Hepatocyte (in vitro differentiated cells): Measurements from ENCODE around the gene CEMIP2. TPM values are rescaled to one million over a fixed set of nuclear protein-coding genes. Genes with fewer than 3 reads are reported as not detected.

Source experiments
- DNase-seq: peaks from one replicate; pipeline ENCODE4 v3.0.0-alpha.2; 2016; ENCODE audit warnings: low spot score
- H2AFZ ChIP-seq: fragments of 200-600 bp; sonication (generic); 2 replicates; pipeline ENCODE4 v1.6.0; 2016; ENCODE audit warnings: antibody characterized with exemption, mild to moderate bottlenecking
- H3K27ac ChIP-seq: fragments of 200-600 bp; sonication (generic); 2 replicates; pipeline ENCODE4 v1.5.1; 2016; ENCODE audit warnings: mild to moderate bottlenecking
- H3K27me3 ChIP-seq: fragments of 200-600 bp; sonication (generic); 2 replicates; pipeline ENCODE4 v1.6.1; 2016
- H3K36me3 ChIP-seq: fragments of 200-600 bp; sonication (generic); replicated peaks from 2 replicates; pipeline ENCODE4 v1.5.1; 2016; ENCODE audit warnings: low read depth; ENCODE audit not compliant: insufficient read depth
- H3K4me1 ChIP-seq: fragments of 200-600 bp; sonication (generic); 2 replicates; pipeline ENCODE4 v1.5.1; 2016; ENCODE audit warnings: mild to moderate bottlenecking, moderate library complexity; ENCODE audit not compliant: insufficient read depth
- H3K4me2 ChIP-seq: fragments of 200-600 bp; sonication (generic); 2 replicates; pipeline ENCODE4 v1.6.0; 2016
- H3K4me3 ChIP-seq: fragments of 200-600 bp; sonication (generic); 2 replicates; pipeline ENCODE4 v1.5.1; 2016; ENCODE audit warnings: mild to moderate bottlenecking
- H3K79me2 ChIP-seq: fragments of 200-600 bp; sonication (generic); 2 replicates; pipeline ENCODE4 v1.6.0; 2017; ENCODE audit warnings: mild to moderate bottlenecking
- H3K9me2 ChIP-seq: fragments of 200-600 bp; sonication (generic); replicated peaks from 2 replicates; pipeline ENCODE4 v1.6.0; 2017; ENCODE audit warnings: mild to moderate bottlenecking; ENCODE audit not compliant: insufficient read depth
- H3K9me3 ChIP-seq: fragments of 200-600 bp; sonication (generic); 2 replicates; pipeline ENCODE4 v1.5.1; 2016; ENCODE audit warnings: low read depth, mild to moderate bottlenecking
- H4K20me1 ChIP-seq: fragments of 200-600 bp; sonication (generic); 2 replicates; pipeline ENCODE4 v1.6.0; 2016; ENCODE audit warnings: mild to moderate bottlenecking; ENCODE audit not compliant: insufficient read depth, poor library complexity, severe bottlenecking
- CTCF ChIP-seq: fragments of 200-600 bp; sonication (generic); IDR thresholded peaks from 2 replicates; pipeline ENCODE4 v1.5.1; 2016; ENCODE audit warnings: antibody characterized with exemption, mild to moderate bottlenecking; ENCODE audit not compliant: poor library complexity
- EZH2 ChIP-seq: fragments of 200-600 bp; sonication (generic); IDR thresholded peaks from 2 replicates; pipeline ENCODE4 v1.6.1; 2016; ENCODE audit warnings: antibody characterized with exemption, mild to moderate bottlenecking, borderline replicate concordance
- EZH2phosphoT487 ChIP-seq: fragments of 200-600 bp; sonication (generic); IDR thresholded peaks from one replicate; pipeline ENCODE4 v1.6.1; 2018; ENCODE audit warnings: antibody characterized with exemption, mild to moderate bottlenecking, low read depth, moderate library complexity; ENCODE audit not compliant: unreplicated experiment, severe bottlenecking
- WGBS: methylation state at CpG from one replicate; pipeline ENCODE4 v1.1.6; 2016; ENCODE audit warnings: low lambda C conversion rate; ENCODE audit errors: missing lambda C conversion rate; 5-methylcytosine and 5-hydroxymethylcytosine counted together
- polyA plus RNA-seq: library from polyadenylated mRNA; unstranded; fragments of >200 nt; fragmentation: Nextera tagmentation; extraction: Ambion mirVana; gene quantifications from 2 replicates; pipeline ENCODE4 v1.2.1, GENCODE V29; 2016
- total RNA-seq: library from RNA; depleted of rRNA; stranded (reverse); fragments of >200 nt; gene quantifications from 2 replicates; pipeline ENCODE4 v1.2.3, GENCODE V29; 2014

Gene CEMIP2
- total and polyA plus RNA-seq, 2 experiments from 2014 or later = 45.2 to 94.2 TPM

- Histone ChIP-seq H3K36me3 (peaks cover 3% of the 10 kb centered on the region), H3K4me3 (no peak overlapping the region), H3K27ac (no peak overlapping the region), H4K20me1 (no peaks in the 10 kb centered on the region), H3K4me1 (peaks cover 14% of the 10 kb centered on the region), H3K9me2 (no peaks in the 10 kb centered on the region), H3K4me2 (no peak overlapping the region), H3K79me2 (peaks cover 7% of the 10 kb centered on the region), H3K9me3 (no peaks in the 10 kb centered on the region), H2AFZ (no peak overlapping the region), H3K27me3 (no peaks in the 10 kb centered on the region)
- TF ChIP-seq EZH2 = no peak
- DNase-seq = no peak
- 81% methylated on average over 6 of the region's 6 CpGs for WGBS
Measured at GRCh38 chr9:71729816-71730526, 38.3 kb downstream of the CEMIP2 start.

GRCh38 chr9:71726723-71727122, 41.6 kb downstream of the CEMIP2 start:
- Histone ChIP-seq H2AFZ (no peak overlapping the region), H3K4me3 (no peak overlapping the region), H3K4me1 (peaks cover 7% of the 10 kb centered on the region), H3K36me3 (no peaks in the 10 kb centered on the region), H3K79me2 (no peaks in the 10 kb centered on the region), H3K9me2 (no peaks in the 10 kb centered on the region), H4K20me1 (no peaks in the 10 kb centered on the region), H3K27ac (peak overlapping the region; percentile 15), H3K9me3 (no peaks in the 10 kb centered on the region), H3K27me3 (no peaks in the 10 kb centered on the region), H3K4me2 (no peak overlapping the region)
- TF ChIP-seq CTCF = no peak
- TF ChIP-seq EZH2 = no peak
- no peak for TF ChIP-seq EZH2phosphoT487
- 63% methylated on average over 3 of the region's 3 CpGs for WGBS
- no peak for DNase-seq

- Histone ChIP-seq H3K4me2 (no peak overlapping the region), H3K27me3 (no peaks in the 10 kb centered on the region), H3K9me2 (no peaks in the 10 kb centered on the region), H3K4me1 (peaks cover 7% of the 10 kb centered on the region), H2AFZ (no peak overlapping the region), H3K4me3 (no peak overlapping the region), H3K79me2 (no peaks in the 10 kb centered on the region), H3K27ac (peak overlapping the region; percentile 15), H3K36me3 (no peaks in the 10 kb centered on the region), H4K20me1 (no peaks in the 10 kb centered on the region), H3K9me3 (no peaks in the 10 kb centered on the region)
- peak; percentile 49 for DNase-seq
- no peak for TF ChIP-seq CTCF
- TF ChIP-seq EZH2phosphoT487 = no peak
- no peak for TF ChIP-seq EZH2
- 17% methylated on average over 5 of the region's 5 CpGs for WGBS
Measured at GRCh38 chr9:71725590-71726338, 42.5 kb downstream of the CEMIP2 start.

GRCh38 chr9:71721855-71722254, 46.5 kb downstream of the CEMIP2 start:
- Histone ChIP-seq H3K4me3 (no peak overlapping the region), H3K9me3 (no peaks in the 10 kb centered on the region), H4K20me1 (no peaks in the 10 kb centered on the region), H3K36me3 (no peaks in the 10 kb centered on the region), H3K27ac (no peak overlapping the region), H3K27me3 (no peaks in the 10 kb centered on the region), H3K79me2 (peaks cover 2% of the 10 kb centered on the region), H3K9me2 (no peaks in the 10 kb centered on the region), H3K4me2 (no peak overlapping the region), H3K4me1 (peaks cover 10% of the 10 kb centered on the region), H2AFZ (no peak overlapping the region)
- DNase-seq = no peak
- TF ChIP-seq EZH2 (no peak), EZH2phosphoT487 (no peak), CTCF (no peak)
